Muscle of back (tissue), 11 donors: Measurements from ENCODE around the gene QPRT. TPM values are rescaled to one million over a fixed set of nuclear protein-coding genes. Genes with fewer than 3 reads are reported as not detected.
"Not testable (repeated sequence)": the region's sequence is repeated elsewhere in the genome, so short reads cannot be mapped to it uniquely, and the experiment has no call there.

Experiments used
- DNase-seq, 3 donors: peaks; one replicate each; pipeline versions ENCODE4 v3.0.0 to v3.0.0-alpha.2; 2013
- polyA plus RNA-seq, 10 donors: library from polyadenylated mRNA; unstranded; fragments of 120-200 nt; gene quantifications; one replicate each; pipeline ENCODE4 v1.2.1, GENCODE V29; 2013; ENCODE audit not compliant: insufficient read length in 10 of 10

Gene QPRT
- polyA plus RNA-seq, 10 donors: 47.6 to 64.3 (median 57.5) TPM

GRCh38 chr16:29687755-29688154 is 8.8 kb downstream of the QPRT start:
- DNase-seq: no peak

- no peak for DNase-seq
These were observed 9.2 kb downstream of the QPRT start for GRCh38 chr16:29688172-29688571.

- DNase-seq: not testable (repeated sequence)
These were observed 10.7 kb downstream of the QPRT start for GRCh38 chr16:29689490-29690351.

GRCh38 chr16:29692606-29693005 is 13.6 kb downstream of the QPRT start:
- DNase-seq: not testable (repeated sequence)

GRCh38 chr16:29694384-29695195 is 15.6 kb downstream of the QPRT start:
- peak; percentile 61 to 78 (median 72) for DNase-seq

GRCh38 chr16:29695675-29696074 is 16.7 kb downstream of the QPRT start:
- not testable (repeated sequence) for DNase-seq

GRCh38 chr16:29696881-29697331 is 17.9 kb downstream of the QPRT start:
- no peak for DNase-seq

- DNase-seq: no peak
These were observed 18.4 kb downstream of the QPRT start for GRCh38 chr16:29697391-29697790.

GRCh38 chr16:29698042-29698441 is 19.1 kb downstream of the QPRT start:
- no peak for DNase-seq

GRCh38 chr16:29698484-29699323 is 19.7 kb downstream of the QPRT start:
- DNase-seq: no peak

- no peak for DNase-seq
These were observed 20.6 kb downstream of the QPRT start for GRCh38 chr16:29699324-29700219.

GRCh38 chr16:29700253-29700987 is 21.4 kb downstream of the QPRT start:
- peak; percentile 68 to 79 (median 73) for DNase-seq

- DNase-seq: no peak
These were observed 22.2 kb downstream of the QPRT start for GRCh38 chr16:29701214-29701555.

GRCh38 chr16:29702269-29702668 is 23.3 kb downstream of the QPRT start:
- DNase-seq: no peak

- DNase-seq: no peak
These were observed 26.1 kb downstream of the QPRT start for GRCh38 chr16:29705030-29705429.

- not testable (repeated sequence) for DNase-seq
These were observed 28.2 kb downstream of the QPRT start for GRCh38 chr16:29707160-29707559.

- DNase-seq: no peak
These were observed 30.1 kb downstream of the QPRT start for GRCh38 chr16:29708917-29709600.

GRCh38 chr16:29709657-29710056 is 30.7 kb downstream of the QPRT start:
- not testable (repeated sequence) for DNase-seq
